Endothelial cell of umbilical vein (primary cell): ENCODE data around the gene MARCHF9. TPM values are rescaled to one million over a fixed set of nuclear protein-coding genes. Genes with fewer than 3 reads are reported as not detected.

Experiments used
- BruUV-seq: library from RNA; stranded (reverse); fragments of 400-500 nt; replicated peaks from 2 replicates; lab custom pipeline; 2021; lab: Mats Ljungman, UMichigan
- CTCF ChIA-PET: fragments of 300-600, 350-600 bp; sonication (Branson Sonifier 250); formaldehyde crosslinking; loops from one replicate; lab custom pipeline; 2021; ENCODE audit warnings: antibody characterized with exemption, inconsistent platforms; lab: Charles Lee
- POLR2A ChIA-PET: fragments of 300-600, 350-600 bp; sonication (Branson Sonifier 250); formaldehyde crosslinking; loops from one replicate; lab custom pipeline; 2021; ENCODE audit warnings: antibody characterized with exemption, inconsistent platforms; lab: Charles Lee
- DNase-seq: peaks from one replicate; pipeline ENCODE4 v3.0.0-alpha.2; 2011; ENCODE audit warnings: low read depth, low spot score
- FAIRE-seq: peaks from 2 replicates; lab custom pipeline; 2011; peaks lifted over from hg19 to GRCh38; lab: Jason Lieb, UNC
- H2AFZ ChIP-seq: 2 replicates; pipeline ENCODE4 v1.6.0; 2012; ENCODE audit warnings: low read depth, low read length, control low read depth, inconsistent platforms
- H3K27ac ChIP-seq: 2 replicates; pipeline ENCODE4 v1.5.1; 2011; ENCODE audit warnings: low read depth, mild to moderate bottlenecking, control low read depth, low read length, moderate library complexity; ENCODE audit not compliant: insufficient read depth
- H3K27me3 ChIP-seq, 2 experiments: 2 replicates each; pipeline versions ENCODE4 v1.6.0 to v1.6.1; 2011; ENCODE audit warnings: low read length in 2 of 2, mixed read lengths in 1 of 2; ENCODE audit not compliant: control insufficient read depth in 2 of 2, insufficient read depth in 2 of 2
- H3K36me3 ChIP-seq, 2 experiments: 2 replicates in 1 of 2; 3 replicates in 1 of 2; pipeline ENCODE4 v1.5.1; 2011; ENCODE audit warnings: low read length in 2 of 2, mild to moderate bottlenecking in 1 of 2, moderate library complexity in 1 of 2; ENCODE audit not compliant: control insufficient read depth in 2 of 2, insufficient read depth in 2 of 2; ENCODE audit errors: extremely low read depth in 1 of 2
- H3K4me1 ChIP-seq: 3 replicates; pipeline ENCODE4 v1.5.1; 2011; ENCODE audit warnings: mild to moderate bottlenecking, low read length; ENCODE audit not compliant: control insufficient read depth, insufficient read depth; ENCODE audit errors: extremely low read depth
- H3K4me2 ChIP-seq: 2 replicates; pipeline ENCODE4 v1.6.1; 2011; ENCODE audit warnings: low read length, control low read depth, mixed read lengths; ENCODE audit not compliant: insufficient read depth
- H3K4me3 ChIP-seq, 3 experiments: fragments of 200-600 bp in 1 of 3; sonication (generic), shearing (Covaris generic) in 1 of 3; replicated peaks in 1 of 3; 2 replicates each; pipeline ENCODE4 v1.5.1; 2011 to 2016; ENCODE audit warnings: control low read depth in 3 of 3, low read length in 3 of 3, mild to moderate bottlenecking in 2 of 3, inconsistent platforms in 1 of 3, low read depth in 1 of 3, moderate library complexity in 1 of 3; ENCODE audit not compliant: insufficient read depth in 1 of 3
- H3K79me2 ChIP-seq: 2 replicates; pipeline ENCODE4 v1.6.0; 2012; ENCODE audit warnings: low read length, inconsistent platforms; ENCODE audit not compliant: control insufficient read depth, insufficient read depth
- H3K9ac ChIP-seq: replicated peaks from 2 replicates; pipeline ENCODE3; 2011; ENCODE audit warnings: low read length, control low read depth; ENCODE audit not compliant: insufficient read depth; ENCODE audit errors: extremely low read depth
- H3K9me1 ChIP-seq: replicated peaks from 3 replicates; pipeline ENCODE4 v1.6.0; 2011; ENCODE audit warnings: mild to moderate bottlenecking, low read length; ENCODE audit not compliant: control insufficient read depth, insufficient read depth; ENCODE audit errors: extremely low read depth
- H3K9me3 ChIP-seq: replicated peaks from 2 replicates; pipeline ENCODE4 v1.5.1; 2012; ENCODE audit warnings: low read length, inconsistent platforms; ENCODE audit not compliant: control insufficient read depth, insufficient read depth
- H4K20me1 ChIP-seq: replicated peaks from 2 replicates; pipeline ENCODE3; 2011; ENCODE audit warnings: mild to moderate bottlenecking, low read length; ENCODE audit not compliant: control insufficient read depth, insufficient read depth; ENCODE audit errors: extremely low read depth
- EZH2 ChIP-seq: IDR thresholded peaks from 2 replicates; pipeline ENCODE4 v1.6.1; 2012; ENCODE audit warnings: borderline replicate concordance, low read depth, mild to moderate bottlenecking, moderate library complexity, low read length, inconsistent platforms; ENCODE audit not compliant: severe bottlenecking
- FOS ChIP-seq: IDR thresholded peaks from 2 replicates; pipeline ENCODE4 v1.6.1; 2011; ENCODE audit warnings: mild to moderate bottlenecking, low read length, moderate library complexity, borderline replicate concordance; ENCODE audit not compliant: insufficient read depth
- GATA2 ChIP-seq: IDR thresholded peaks from 2 replicates; pipeline ENCODE4 v1.7.0; 2011; ENCODE audit warnings: low read depth, mild to moderate bottlenecking, moderate library complexity, mixed read lengths, low read length; ENCODE audit not compliant: insufficient read length, insufficient read depth
- JUN ChIP-seq: IDR thresholded peaks from 2 replicates; pipeline ENCODE4 v1.6.1; 2011; ENCODE audit warnings: borderline replicate concordance, low read depth; ENCODE audit not compliant: insufficient read length, insufficient read depth
- MYC ChIP-seq: IDR thresholded peaks from one replicate; pipeline ENCODE4 v1.6.1; 2011; ENCODE audit warnings: mild to moderate bottlenecking, low read depth, low read length
- POLR2A ChIP-seq: IDR thresholded peaks from 2 replicates; pipeline ENCODE4 v1.6.1; 2012; ENCODE audit warnings: low read depth, mild to moderate bottlenecking, control low read depth, low read length
- POLR2AphosphoS5 ChIP-seq: IDR thresholded peaks from 2 replicates; pipeline ENCODE4 v1.6.1; 2012; ENCODE audit warnings: low read depth, mild to moderate bottlenecking, control low read depth, low read length, moderate library complexity; ENCODE audit not compliant: insufficient read depth
- dilution Hi-C: fragments of 300-500 bp; cut with MboI; formaldehyde crosslinking; loops from one replicate; pipeline ENCODE4 v1.15.0; 2019; ENCODE audit warnings: low sequenced_read_pairs; ENCODE audit not compliant: extremely low pct_ligation_motif_present
- intact Hi-C: fragments of 100-400 bp; cut with micrococcal nuclease; formaldehyde crosslinking; loops from one replicate; pipeline ENCODE4 v1.10.0; 2022
- polyA plus RNA-seq, 4 experiments: library from polyadenylated mRNA; depleted of rRNA in 3 of 4; stranded (reverse) in 3 of 4; unstranded in 1 of 4; fragments of >200 nt; gene quantifications; 2 replicates each; pipeline versions ENCODE4 v1.2.1 to v1.2.3, GENCODE V29; 2011 to 2012; ENCODE audit warnings: missing spikeins in 1 of 4
- total RNA-seq: library from RNA; stranded (reverse); gene quantifications from 2 replicates; pipeline ENCODE4 v1.2.3, GENCODE V29; 2021
- TF ChIP-seq, protein P1 (sequence below), 2 donors: IDR thresholded peaks; 1 replicate in 1 of 2; 2 replicates in 1 of 2; pipeline ENCODE4 v1.5.1; 2011; ENCODE audit warnings: low read length in 2 of 2, mild to moderate bottlenecking in 2 of 2, moderate library complexity in 2 of 2, control low read depth in 1 of 2, inconsistent platforms in 1 of 2, low read depth in 1 of 2; ENCODE audit not compliant: insufficient read depth in 1 of 2; ENCODE audit errors: extremely low read depth in 1 of 2
- TF ChIP-seq, protein P2 (sequence below): IDR thresholded peaks from 2 replicates; pipeline ENCODE4 v1.6.1; 2011; ENCODE audit not compliant: insufficient read depth, insufficient read length

Gene MARCHF9
- total and polyA plus RNA-seq, 2 donors (not counting 3 experiments of a cell fraction or from before 2014, with no cell fraction given) = 4.6 to 4.8 TPM

DNA sequence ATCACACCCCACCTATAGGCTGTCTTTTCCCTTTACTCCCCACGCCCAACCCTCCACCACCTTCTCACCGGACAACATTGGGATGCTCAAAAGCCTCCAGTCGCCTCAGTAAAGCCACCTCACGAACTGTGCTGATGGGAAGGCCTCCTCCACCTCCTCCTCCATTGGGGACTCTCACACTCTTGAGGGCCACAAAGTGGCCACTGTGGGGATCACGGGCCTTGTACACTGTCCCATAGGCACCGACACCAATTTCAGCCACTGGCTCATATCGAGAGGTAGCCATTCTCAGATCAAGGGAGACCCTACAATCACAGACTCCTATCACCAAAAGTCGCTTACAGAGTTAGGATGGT lies 3.5 kb upstream of the MARCHF9 start:
- H3K27ac ChIP-seq = peak overlapping the region; percentile 68
- CTCF ChIA-PET = interaction anchor here (1.2 kb wide), 1 partner anchor 25 kb away, joined by 5 read pairs; no protein-coding TSS in a partner anchor
- peaks cover 4 to 22% of the 10 kb centered on the region in 2 experiments for H3K36me3 ChIP-seq
- FAIRE-seq (peak; percentile 26), DNase-seq (no peak)
- H2AFZ ChIP-seq = peak overlapping the region; percentile 29
- H3K9ac ChIP-seq = peak overlapping the region; percentile 88
- no peak for TF ChIP-seq GATA2
- TF ChIP-seq, protein P1, sequence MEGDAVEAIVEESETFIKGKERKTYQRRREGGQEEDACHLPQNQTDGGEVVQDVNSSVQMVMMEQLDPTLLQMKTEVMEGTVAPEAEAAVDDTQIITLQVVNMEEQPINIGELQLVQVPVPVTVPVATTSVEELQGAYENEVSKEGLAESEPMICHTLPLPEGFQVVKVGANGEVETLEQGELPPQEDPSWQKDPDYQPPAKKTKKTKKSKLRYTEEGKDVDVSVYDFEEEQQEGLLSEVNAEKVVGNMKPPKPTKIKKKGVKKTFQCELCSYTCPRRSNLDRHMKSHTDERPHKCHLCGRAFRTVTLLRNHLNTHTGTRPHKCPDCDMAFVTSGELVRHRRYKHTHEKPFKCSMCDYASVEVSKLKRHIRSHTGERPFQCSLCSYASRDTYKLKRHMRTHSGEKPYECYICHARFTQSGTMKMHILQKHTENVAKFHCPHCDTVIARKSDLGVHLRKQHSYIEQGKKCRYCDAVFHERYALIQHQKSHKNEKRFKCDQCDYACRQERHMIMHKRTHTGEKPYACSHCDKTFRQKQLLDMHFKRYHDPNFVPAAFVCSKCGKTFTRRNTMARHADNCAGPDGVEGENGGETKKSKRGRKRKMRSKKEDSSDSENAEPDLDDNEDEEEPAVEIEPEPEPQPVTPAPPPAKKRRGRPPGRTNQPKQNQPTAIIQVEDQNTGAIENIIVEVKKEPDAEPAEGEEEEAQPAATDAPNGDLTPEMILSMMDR (IDR thresholded peaks at IDR 0.05; ENCODE audit: extremely low read depth in 1 of 2, insufficient read depth in 1 of 2, low read depth in 1 of 2, low read length in 2 of 2) = no peak
- no peak for TF ChIP-seq JUN
- TF ChIP-seq EZH2 = no peak
- no peak for TF ChIP-seq POLR2A
- no peak for TF ChIP-seq POLR2AphosphoS5
- TF ChIP-seq, protein P2, sequence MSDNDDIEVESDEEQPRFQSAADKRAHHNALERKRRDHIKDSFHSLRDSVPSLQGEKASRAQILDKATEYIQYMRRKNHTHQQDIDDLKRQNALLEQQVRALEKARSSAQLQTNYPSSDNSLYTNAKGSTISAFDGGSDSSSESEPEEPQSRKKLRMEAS = no peak
- TF ChIP-seq MYC = no peak
- TF ChIP-seq FOS = no peak
- H3K4me3 ChIP-seq = peak overlapping the region; percentile 19 to 78 (median 61)
- H3K4me2 ChIP-seq = peak overlapping the region; percentile 86
- dilution Hi-C loops = no loop called here
- H3K4me1 ChIP-seq = peaks cover 17% of the 10 kb centered on the region
- POLR2A ChIA-PET = no interaction called here
- peaks cover 19% of the 10 kb centered on the region for H3K79me2 ChIP-seq
- BruUV-seq = no TSS peak
- H3K9me1 ChIP-seq = no peaks in the 10 kb centered on the region
- H4K20me1 ChIP-seq = no peaks in the 10 kb centered on the region
- peaks cover 17 to 23% of the 10 kb centered on the region in 2 experiments for H3K27me3 ChIP-seq
- intact Hi-C loops = no loop called here
- H3K9me3 ChIP-seq = no peaks in the 10 kb centered on the region
